CD14-positive monocyte (primary cell): ENCODE data around the gene SLC39A12. TPM values are rescaled to one million over a fixed set of nuclear protein-coding genes. Genes with fewer than 3 reads are reported as not detected.

ENCODE experiments used
- DNase-seq, 3 donors: peaks; one replicate each; pipeline ENCODE4 v3.0.0-alpha.2; 2011 to 2022
- H2AFZ ChIP-seq: 2 replicates; pipeline ENCODE4 v1.6.0; 2012; ENCODE audit warnings: mild to moderate bottlenecking, low read depth, low read length, inconsistent platforms; ENCODE audit not compliant: insufficient read depth, poor library complexity, severe bottlenecking
- H3K27ac ChIP-seq, 2 donors: 1 replicate in 1 of 2; 2 replicates in 1 of 2; pipeline ENCODE4 v1.5.1; 2012 to 2013; ENCODE audit warnings: low read length in 2 of 2, control low read depth in 1 of 2, inconsistent platforms in 1 of 2, low read depth in 1 of 2, mild to moderate bottlenecking in 1 of 2
- H3K27me3 ChIP-seq, 2 donors: one replicate each; pipeline versions ENCODE4 v1.6.0 to v1.6.1; 2011 to 2013; ENCODE audit warnings: low read length in 2 of 2; ENCODE audit not compliant: control insufficient read depth in 2 of 2, insufficient read depth in 2 of 2
- H3K36me3 ChIP-seq, 2 donors: replicated peaks in 1 of 2; 1 replicate in 1 of 2; 2 replicates in 1 of 2; pipeline versions ENCODE4 v1.5.1 to v1.6.1; 2012 to 2013; ENCODE audit warnings: low read length in 2 of 2, control low read depth in 1 of 2, inconsistent platforms in 1 of 2, mild to moderate bottlenecking in 1 of 2; ENCODE audit not compliant: insufficient read depth in 2 of 2, control insufficient read depth in 1 of 2
- H3K4me1 ChIP-seq, 2 donors: 1 replicate in 1 of 2; 2 replicates in 1 of 2; pipeline versions ENCODE4 v1.5.1 to v1.6.1; 2012 to 2013; ENCODE audit warnings: low read length in 2 of 2, control low read depth in 1 of 2, inconsistent platforms in 1 of 2, mild to moderate bottlenecking in 1 of 2, moderate library complexity in 1 of 2; ENCODE audit not compliant: insufficient read depth in 2 of 2, control insufficient read depth in 1 of 2
- H3K4me2 ChIP-seq: replicated peaks from 2 replicates; pipeline ENCODE3; 2012; ENCODE audit warnings: low read length, moderate library complexity, mild to moderate bottlenecking; ENCODE audit not compliant: poor library complexity, severe bottlenecking; ENCODE audit errors: extremely low read depth
- H3K4me3 ChIP-seq, 3 experiments: fragments of 200-600 bp in 1 of 3; sonication (generic) in 1 of 3; replicated peaks in 1 of 3; 1 replicate in 2 of 3; 2 replicates in 1 of 3; pipeline ENCODE4 v1.5.1; 2011 to 2013; ENCODE audit warnings: low read length in 3 of 3, mild to moderate bottlenecking in 3 of 3, control low read depth in 2 of 3, low read depth in 2 of 3, inconsistent platforms in 1 of 3, moderate library complexity in 1 of 3
- H3K79me2 ChIP-seq: 2 replicates; pipeline ENCODE4 v1.6.0; 2012; ENCODE audit warnings: mild to moderate bottlenecking, control low read depth, inconsistent platforms, low read length, moderate library complexity; ENCODE audit not compliant: insufficient read depth
- H3K9ac ChIP-seq: 2 replicates; pipeline ENCODE4 v1.6.0; 2017; ENCODE audit warnings: low read length, mild to moderate bottlenecking; ENCODE audit not compliant: insufficient read depth, poor library complexity, severe bottlenecking
- H3K9me3 ChIP-seq, 2 donors: replicated peaks in 1 of 2; 1 replicate in 1 of 2; 2 replicates in 1 of 2; pipeline versions ENCODE4 v1.5.1 to v1.6.1; 2012 to 2013; ENCODE audit warnings: low read length in 2 of 2, control low read depth in 1 of 2; ENCODE audit not compliant: control insufficient read depth in 1 of 2, insufficient read depth in 1 of 2
- H4K20me1 ChIP-seq: 2 replicates; pipeline ENCODE4 v1.6.0; 2012; ENCODE audit warnings: mild to moderate bottlenecking, low read length, control low read depth, moderate library complexity; ENCODE audit not compliant: insufficient read depth
- H3K27ac Mint-ChIP-seq, 7 donors: one replicate each; pipeline ENCODE4 v1.8.0; 2020; ENCODE audit warnings: mild to moderate bottlenecking in 7 of 7, mixed read lengths in 7 of 7, moderate library complexity in 6 of 7, inconsistent platforms in 2 of 7
- H3K27me3 Mint-ChIP-seq, 3 donors: one replicate each; pipeline ENCODE4 v1.8.0; 2021 to 2022; ENCODE audit warnings: low read depth in 3 of 3, mild to moderate bottlenecking in 3 of 3, mixed read lengths in 3 of 3, moderate library complexity in 3 of 3, inconsistent platforms in 1 of 3
- H3K36me3 Mint-ChIP-seq, 2 donors: one replicate each; pipeline ENCODE4 v1.8.0; 2020; ENCODE audit warnings: mixed read lengths in 2 of 2, inconsistent platforms in 1 of 2, mild to moderate bottlenecking in 1 of 2
- H3K4me1 Mint-ChIP-seq: one replicate; pipeline ENCODE4 v1.8.0; 2020; ENCODE audit warnings: mild to moderate bottlenecking, mixed read lengths
- H3K4me3 Mint-ChIP-seq, 2 donors: one replicate each; pipeline ENCODE4 v1.8.0; 2020; ENCODE audit warnings: mild to moderate bottlenecking in 2 of 2, mixed read lengths in 2 of 2, moderate library complexity in 1 of 2
- H3K9me3 Mint-ChIP-seq, 7 donors: one replicate each; pipeline ENCODE4 v1.8.0; 2020 to 2022; ENCODE audit warnings: mixed read lengths in 7 of 7, mild to moderate bottlenecking in 6 of 7, moderate library complexity in 6 of 7, inconsistent platforms in 2 of 7
- WGBS: methylation state at CpG from one replicate; pipeline ENCODE4 v1.1.5; 2013; ENCODE audit warnings: missing lambda C conversion rate; ENCODE audit not compliant: insufficient coverage; 5-methylcytosine and 5-hydroxymethylcytosine counted together
- intact Hi-C, 2 donors: fragments of 100-400 bp; cut with micrococcal nuclease; formaldehyde crosslinking; loops; one replicate each; pipeline versions ENCODE4 v1.15.0 to v1.15.1; 2023
- polyA plus RNA-seq, 3 donors: library from polyadenylated mRNA; depleted of rRNA in 1 of 3; unstranded in 2 of 3; stranded (reverse) in 1 of 3; fragments of 300-500 nt in 2 of 3; fragments of >200 nt in 1 of 3; fragmentation: Illumina TruSeq in 2 of 3; gene quantifications; 1 replicate in 2 of 3; 2 replicates in 1 of 3; pipeline ENCODE4 v1.2.3, GENCODE V29; 2012 to 2021
- TF ChIP-seq, protein P1 (sequence below): fragments of 200-600 bp; IDR thresholded peaks from one replicate; pipeline ENCODE4 v1.8.0; 2022; ENCODE audit warnings: antibody characterized with exemption, mild to moderate bottlenecking

Gene SLC39A12
- polyA plus RNA-seq, 3 donors, result not detected

DNA sequence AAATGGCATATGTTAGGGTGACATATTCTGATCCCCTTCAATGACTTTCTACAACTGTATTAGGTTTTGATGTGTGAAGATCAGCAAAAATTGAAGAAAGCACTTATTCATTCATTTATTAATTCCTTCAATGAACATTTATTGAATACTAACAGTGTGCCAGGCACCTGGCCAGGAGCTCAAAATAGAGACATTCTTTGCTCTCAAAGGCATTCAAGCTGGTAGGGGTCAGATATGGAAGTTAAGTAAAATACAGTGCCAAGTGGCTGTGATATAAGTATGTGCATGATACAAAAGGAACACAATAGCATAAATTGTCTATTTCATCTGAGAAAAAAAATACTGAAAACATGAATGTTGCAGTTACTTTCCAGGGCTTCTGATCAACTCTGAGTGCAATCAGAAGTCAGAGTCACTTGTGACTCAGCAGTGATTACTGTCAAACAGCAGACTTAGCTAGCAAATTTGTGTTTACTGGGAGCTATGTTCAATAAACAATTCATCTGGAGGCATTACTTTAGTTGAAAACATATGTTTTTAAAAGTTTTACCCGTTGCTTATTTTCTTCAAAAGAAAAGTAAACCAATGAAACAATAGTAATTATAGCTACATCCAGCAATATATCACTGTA is 128.1 kb downstream of the SLC39A12 start:
- Histone ChIP-seq H3K4me1 (no peaks in the 10 kb centered on the region), H2AFZ (no peak overlapping the region), H3K4me2 (no peak overlapping the region), H3K27ac (no peak overlapping the region), H3K9me3 (no peaks in the 10 kb centered on the region), H3K27me3 (no peaks in the 10 kb centered on the region), H3K4me3 (no peak overlapping the region), H3K9ac (no peak overlapping the region), H4K20me1 (no peaks in the 10 kb centered on the region), H3K79me2 (no peaks in the 10 kb centered on the region), H3K36me3 (no peaks in the 10 kb centered on the region)
- Mint-ChIP-seq H3K27me3 (peaks cover 2 to 10% (median 6%) of the 10 kb centered on the region in 3 donors), H3K4me1 (no peaks in the 10 kb centered on the region), H3K36me3 (no peaks in the 10 kb centered on the region), H3K27ac (no peak overlapping the region), H3K9me3 (peaks cover 0 to 2% (median 0%) of the 10 kb centered on the region in 7 donors), H3K4me3 (no peak overlapping the region)
- TF ChIP-seq, protein P1, sequence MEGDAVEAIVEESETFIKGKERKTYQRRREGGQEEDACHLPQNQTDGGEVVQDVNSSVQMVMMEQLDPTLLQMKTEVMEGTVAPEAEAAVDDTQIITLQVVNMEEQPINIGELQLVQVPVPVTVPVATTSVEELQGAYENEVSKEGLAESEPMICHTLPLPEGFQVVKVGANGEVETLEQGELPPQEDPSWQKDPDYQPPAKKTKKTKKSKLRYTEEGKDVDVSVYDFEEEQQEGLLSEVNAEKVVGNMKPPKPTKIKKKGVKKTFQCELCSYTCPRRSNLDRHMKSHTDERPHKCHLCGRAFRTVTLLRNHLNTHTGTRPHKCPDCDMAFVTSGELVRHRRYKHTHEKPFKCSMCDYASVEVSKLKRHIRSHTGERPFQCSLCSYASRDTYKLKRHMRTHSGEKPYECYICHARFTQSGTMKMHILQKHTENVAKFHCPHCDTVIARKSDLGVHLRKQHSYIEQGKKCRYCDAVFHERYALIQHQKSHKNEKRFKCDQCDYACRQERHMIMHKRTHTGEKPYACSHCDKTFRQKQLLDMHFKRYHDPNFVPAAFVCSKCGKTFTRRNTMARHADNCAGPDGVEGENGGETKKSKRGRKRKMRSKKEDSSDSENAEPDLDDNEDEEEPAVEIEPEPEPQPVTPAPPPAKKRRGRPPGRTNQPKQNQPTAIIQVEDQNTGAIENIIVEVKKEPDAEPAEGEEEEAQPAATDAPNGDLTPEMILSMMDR, result no peak
- intact Hi-C loops, result no loop called here
- DNase-seq, result no peak
- no CpG with 5 or more reads among the region's 1 CpG for WGBS

DNA sequence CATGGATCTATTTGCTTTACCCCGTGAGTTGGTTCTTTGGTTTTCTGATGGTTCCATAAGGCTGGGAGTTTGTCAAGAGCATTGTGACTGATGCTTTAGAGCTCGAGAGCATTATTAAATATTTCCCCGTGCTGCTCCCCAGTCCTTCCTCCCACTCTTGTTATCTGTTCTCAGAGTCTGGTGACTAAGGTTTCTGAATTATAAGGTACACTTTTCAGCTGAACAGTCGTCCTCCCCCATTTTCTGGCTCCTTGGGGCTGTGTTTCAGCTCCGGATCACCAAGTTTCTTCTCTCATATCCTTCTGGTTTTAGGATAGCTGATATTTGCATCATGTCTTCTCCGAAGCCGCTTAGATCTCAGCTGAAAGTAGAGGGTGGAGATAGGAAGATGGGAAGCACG is 130.7 kb downstream of the SLC39A12 start:
- Mint-ChIP-seq H3K36me3 (no peaks in the 10 kb centered on the region), H3K4me3 (no peak overlapping the region), H3K9me3 (peaks cover 0 to 2% (median 0%) of the 10 kb centered on the region in 7 donors), H3K4me1 (no peaks in the 10 kb centered on the region), H3K27ac (no peak overlapping the region), H3K27me3 (peaks cover 2 to 8% (median 4%) of the 10 kb centered on the region in 3 donors)
- Histone ChIP-seq H3K4me1 (no peaks in the 10 kb centered on the region), H4K20me1 (no peaks in the 10 kb centered on the region), H3K36me3 (no peaks in the 10 kb centered on the region), H2AFZ (no peak overlapping the region), H3K4me3 (no peak overlapping the region), H3K27me3 (no peaks in the 10 kb centered on the region), H3K27ac (no peak overlapping the region), H3K9ac (no peak overlapping the region), H3K4me2 (no peak overlapping the region), H3K79me2 (no peaks in the 10 kb centered on the region), H3K9me3 (no peaks in the 10 kb centered on the region)
- no peak for DNase-seq
- intact Hi-C loops, result no loop called here
- TF ChIP-seq, protein P1, result no peak
- WGBS, result no CpG with 5 or more reads among the region's 8 CpGs
